HG02852 (cell line): ENCODE measurements around the gene ZNF385C.
A peak's percentile ranks its signal among the peaks of the same experiment; 100 is the strongest.

Experiments used
- ATAC-seq: cut with Tn5 transposase; IDR thresholded peaks from one replicate; pipeline ENCODE4 v1.9.1; 2021; ENCODE audit warnings: mild to moderate bottlenecking, moderate library complexity; ENCODE audit not compliant: unreplicated experiment

The ZNF385C gene

DNA sequence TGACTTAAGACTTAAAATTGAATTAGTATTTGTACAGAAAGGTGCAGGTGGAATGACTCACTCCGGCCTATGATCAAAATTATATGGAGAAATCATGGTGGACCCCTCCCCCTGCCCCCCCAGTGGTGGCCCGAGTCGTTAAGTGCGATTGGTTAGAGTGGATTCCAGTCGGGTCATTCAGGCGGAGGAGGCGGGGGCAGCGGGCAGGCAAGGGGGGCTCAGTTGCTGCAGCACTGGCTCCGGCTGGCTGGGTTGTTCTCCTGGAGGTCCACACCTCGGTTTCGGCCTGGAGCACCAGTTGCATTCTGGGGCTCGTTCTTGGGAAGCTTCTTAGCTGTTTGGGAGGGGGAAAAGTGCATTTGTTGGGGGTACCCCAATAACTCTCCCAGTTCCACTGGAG lies 27.3 kb upstream of the ZNF385C start:
- ATAC-seq: no peak

DNA sequence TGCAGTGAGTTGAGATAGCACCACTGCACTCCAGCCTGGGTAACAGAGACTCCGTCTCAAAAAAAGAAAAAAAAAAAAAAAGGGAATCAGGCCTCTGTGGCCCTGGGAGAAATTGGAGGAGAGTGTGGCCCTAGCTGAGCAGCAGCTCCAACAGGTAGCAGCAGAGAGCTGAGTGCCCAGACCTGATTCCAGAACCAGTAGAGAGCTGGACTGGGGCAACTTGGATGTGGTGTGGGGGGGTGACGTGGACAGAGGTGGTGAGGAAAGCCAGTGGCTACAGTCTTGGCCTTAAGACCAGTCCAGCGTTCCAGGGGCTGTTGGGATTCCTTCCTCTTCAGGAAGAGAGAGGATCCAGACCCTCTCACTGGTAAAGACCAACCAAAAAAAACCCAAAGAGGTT lies 26.0 kb upstream of the ZNF385C start:
- no peak for ATAC-seq

DNA sequence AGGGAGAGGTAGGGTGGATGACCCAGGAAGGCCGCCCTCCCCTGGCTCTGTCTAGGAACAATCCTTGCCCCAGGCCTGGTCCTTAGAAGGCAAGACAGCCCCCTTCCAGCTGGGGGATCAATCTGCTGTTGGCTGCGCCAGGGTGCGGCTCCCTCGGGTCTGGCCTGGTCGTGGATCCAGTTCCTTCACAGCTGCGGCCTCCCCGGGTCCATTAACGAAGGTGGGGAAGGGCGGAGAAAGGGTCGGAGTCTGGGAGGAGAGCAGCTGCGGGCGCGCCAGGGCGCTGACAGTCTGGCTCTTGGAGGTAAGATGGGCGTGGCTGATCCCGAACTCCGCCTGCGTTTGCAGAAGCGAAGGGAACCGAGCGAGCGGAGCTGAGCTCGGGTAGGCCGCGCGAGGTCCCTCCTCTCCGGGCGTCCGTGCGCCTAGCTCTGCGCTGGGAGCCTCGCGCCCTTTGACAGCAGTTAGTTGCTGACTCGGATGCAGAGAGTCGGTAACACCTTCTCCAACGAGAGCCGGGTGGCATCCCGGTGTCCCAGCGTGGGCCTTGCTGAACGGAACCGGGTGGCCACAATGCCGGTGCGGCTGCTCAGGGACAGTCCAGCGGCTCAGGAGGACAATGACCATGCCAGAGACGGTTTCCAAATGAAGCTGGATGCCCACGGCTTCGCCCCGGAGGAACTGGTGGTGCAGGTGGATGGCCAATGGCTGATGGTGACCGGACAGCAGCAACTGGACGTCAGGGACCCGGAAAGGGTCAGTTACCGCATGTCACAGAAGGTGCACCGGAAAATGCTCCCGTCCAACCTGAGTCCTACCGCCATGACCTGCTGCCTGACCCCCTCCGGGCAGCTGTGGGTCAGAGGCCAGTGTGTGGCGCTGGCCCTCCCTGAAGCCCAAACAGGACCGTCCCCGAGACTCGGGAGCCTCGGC lies 24.4 kb upstream of the ZNF385C start, which contains the start of gene HSPB9:
Gene HSPB9 (plus strand): TSS at position 434 of the 933 bp plus-strand sequence. CDS start 47 bp downstream, at position 481.
- ATAC-seq: no peak

DNA sequence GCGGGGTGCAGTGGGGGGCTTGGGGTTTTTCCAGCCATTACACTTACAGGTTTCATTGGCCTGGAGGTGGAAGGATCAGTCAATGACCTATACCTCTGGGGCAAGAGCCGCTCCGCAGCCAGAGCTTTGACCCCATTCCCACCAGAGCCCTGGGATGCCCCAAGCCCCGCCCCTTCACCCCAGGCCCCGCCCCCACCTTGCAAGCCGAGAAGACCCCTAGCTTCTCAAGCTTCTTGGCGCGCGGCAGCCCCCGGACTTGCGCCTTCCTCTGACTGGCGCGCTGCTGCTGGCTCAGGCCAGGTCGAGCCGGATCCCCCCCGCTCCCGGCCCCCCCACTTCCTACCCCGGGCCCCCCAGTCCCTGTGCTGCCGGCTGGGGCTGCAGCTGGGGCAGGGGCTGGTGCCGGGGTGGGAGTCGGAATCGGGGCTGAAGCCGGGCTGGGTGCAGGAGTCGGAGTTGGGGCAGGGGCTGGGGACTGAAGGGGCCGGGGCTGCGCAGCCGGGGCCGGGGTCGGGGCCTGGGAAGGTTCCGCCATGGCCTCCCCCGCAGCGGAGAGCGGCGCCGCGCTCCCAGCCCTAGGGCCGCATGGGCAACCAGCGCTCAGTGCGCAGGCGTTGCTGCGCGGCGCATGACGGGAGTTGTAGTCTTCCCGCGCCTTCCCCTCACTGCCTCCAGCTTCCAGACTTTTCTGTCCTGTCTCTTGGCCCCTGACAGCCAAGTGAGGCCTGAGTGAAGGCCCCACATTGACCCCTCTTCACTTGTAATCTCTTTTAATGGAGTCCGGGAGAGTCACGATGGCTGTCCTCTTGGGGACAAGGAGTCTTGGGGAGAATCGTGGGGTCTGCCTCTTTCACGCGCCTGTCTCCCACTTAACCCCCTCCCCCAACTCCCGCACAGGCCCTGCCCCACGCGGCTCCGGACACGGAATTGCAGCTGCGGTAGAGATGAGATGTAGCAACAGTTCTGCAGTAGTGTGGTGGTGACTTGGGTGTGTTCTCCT lies 22.8 kb upstream of the ZNF385C start, which contains the start of gene KAT2A:
Gene KAT2A (minus strand): TSS at position 598 of the 1,000 bp plus-strand sequence. CDS start 63 bp downstream, at position 535.
- peak; percentile 62 for ATAC-seq

DNA sequence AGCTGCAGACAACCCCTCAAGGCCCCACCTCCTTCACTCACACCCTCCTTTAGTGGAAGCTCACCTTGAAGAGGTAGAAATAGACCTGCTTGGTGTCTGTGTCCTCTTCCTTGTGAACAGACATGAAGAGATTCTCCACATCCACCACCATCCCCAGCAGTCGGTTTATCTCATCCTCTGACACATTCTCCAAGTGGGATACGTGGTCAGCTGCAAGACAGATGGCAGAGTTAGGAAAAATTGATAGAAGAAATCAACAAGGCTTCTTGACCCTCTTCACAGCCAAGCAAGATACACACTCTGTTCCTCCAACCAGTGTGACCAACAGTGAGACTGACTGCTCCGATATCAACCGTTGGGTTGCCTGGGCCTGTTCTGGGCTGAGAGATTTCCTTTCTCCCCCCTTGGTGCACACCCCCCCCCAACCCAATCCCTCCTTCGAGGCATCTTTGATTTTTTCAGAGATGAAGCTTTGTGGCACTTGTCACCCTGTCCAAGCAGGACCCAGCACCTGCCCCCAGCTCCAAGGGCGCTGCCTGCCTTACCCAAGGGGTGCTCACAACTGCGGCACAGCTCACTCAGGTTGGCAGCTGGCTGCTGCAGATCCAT lies 22.0 kb upstream of the ZNF385C start:
- ATAC-seq: no peak

DNA sequence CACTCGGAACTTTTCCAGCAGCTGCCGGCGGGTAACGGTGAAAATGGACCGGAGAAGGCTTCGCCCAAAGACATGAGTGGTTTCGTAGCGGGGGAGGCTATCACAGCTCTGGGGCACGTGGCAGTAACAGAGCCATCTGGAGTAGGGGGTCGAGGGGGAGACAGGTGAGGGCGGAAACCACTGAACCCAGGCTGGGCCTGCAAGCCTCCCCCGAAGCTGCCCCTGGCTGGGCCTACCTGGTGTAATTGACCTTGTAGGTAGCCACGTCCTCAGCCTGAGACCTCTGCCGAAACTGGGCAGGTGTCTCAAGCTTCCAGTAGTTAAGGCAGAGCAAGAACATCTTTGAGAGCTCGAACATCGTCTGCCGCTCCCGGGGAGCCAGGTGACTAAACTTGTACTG lies 21.0 kb upstream of the ZNF385C start:
- ATAC-seq: no peak

DNA sequence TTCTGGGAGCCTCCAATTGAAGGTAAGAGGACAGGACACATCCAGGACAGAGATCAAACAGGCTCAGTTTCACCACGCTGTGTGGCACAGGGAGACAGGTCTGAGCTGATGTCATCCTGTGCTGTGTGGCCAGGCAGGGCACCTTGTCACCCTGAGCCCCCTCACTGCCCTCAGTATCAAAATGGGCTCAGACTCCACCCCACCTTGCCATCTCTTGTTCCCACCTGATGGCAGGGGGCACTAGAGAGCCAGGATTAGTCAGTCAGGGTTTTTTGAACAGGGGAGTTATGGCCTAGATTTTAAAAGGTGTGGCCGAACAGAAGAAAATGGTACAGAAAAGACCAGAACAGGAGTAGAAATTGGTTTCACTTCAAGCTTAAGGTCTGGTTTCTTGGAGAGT lies 20.3 kb upstream of the ZNF385C start:
- ATAC-seq: no peak

DNA sequence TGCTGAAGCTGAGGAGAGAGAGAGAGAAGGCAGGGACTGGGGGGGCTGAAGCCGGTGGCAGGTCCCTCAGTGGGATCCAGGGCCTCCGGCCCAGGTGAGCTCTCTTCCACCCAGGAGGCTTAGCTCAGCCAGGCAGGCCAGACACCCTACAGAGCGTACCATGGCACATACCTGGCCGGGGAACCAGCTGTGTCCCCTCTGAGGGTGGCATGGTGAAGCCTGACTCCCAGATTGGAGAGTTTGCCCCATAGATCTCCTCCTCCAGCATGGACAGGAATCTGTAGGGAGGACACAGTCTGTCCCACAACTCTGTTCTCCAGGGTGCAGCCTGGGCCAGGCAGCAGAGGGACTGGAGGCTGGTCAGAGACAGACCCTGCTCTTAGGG lies 19.8 kb upstream of the ZNF385C start:
- no peak for ATAC-seq

DNA sequence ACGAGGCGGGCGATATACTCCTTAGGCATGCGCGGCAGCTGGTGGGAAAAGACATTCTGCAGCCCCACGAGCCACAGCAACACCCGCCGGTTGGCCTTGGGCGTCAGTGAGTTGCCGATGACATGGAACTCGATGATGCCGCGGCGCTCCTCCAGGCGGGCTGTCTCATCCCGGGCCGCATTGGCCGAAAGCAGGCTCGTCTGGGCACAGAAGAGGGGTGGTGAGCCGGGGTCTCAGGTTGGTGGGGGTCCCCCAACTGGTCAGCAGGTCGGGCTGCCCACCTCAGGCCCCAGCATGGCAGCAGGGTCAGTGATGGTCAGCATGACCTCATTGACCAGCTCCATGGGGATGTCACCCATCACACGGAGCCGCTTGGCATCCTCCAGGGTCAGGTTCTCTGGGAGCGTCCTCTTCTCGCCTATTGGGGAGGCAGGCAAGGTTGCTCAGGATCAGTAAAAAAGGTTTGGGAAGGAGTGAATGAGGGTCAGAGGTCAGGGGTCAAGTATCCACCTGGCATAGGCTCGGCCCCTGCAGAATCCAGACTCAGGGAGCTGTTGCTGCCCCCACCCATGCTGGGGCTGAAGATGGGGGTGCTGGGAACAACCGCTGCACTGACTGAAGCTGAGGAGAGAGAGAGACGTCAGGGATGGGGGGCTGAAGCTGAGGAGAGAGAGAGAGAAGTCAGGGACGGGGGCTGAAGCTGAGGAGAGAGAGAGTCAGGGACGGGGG lies 19.3 kb upstream of the ZNF385C start:
- no peak for ATAC-seq

DNA sequence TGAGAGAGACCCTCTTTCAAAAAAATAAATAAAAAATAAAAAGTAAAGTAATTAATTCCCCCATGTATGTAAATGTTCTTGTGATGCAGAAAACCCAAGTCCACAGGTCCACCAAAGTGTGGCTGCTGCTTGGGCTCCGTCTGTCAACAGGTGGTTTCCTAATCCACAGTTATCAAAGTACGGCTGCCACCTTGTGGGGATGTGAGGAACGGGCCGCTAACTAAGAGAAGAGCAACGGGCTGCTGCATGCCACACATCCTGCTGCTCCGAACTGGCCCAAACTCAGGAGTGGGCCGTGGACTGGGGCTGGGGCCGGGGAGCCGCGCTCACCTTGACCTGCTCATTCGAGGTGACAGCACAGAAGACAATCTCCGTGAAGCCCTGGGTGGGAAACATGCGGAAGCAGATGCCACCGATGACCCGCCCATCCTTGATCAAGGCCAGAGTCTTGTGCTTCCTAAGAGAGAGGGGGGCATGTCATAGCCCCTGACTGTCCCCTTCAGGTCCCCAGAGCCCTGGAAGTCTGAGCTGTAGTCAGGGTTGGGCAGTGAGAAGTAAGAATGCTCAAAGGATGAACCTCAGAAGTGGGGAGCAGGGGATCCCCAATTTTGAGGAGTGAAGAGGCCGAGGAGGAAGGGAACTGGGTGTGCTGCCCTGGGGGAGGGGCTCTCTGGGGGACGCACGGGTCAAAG lies 18.6 kb upstream of the ZNF385C start:
- no peak for ATAC-seq

DNA sequence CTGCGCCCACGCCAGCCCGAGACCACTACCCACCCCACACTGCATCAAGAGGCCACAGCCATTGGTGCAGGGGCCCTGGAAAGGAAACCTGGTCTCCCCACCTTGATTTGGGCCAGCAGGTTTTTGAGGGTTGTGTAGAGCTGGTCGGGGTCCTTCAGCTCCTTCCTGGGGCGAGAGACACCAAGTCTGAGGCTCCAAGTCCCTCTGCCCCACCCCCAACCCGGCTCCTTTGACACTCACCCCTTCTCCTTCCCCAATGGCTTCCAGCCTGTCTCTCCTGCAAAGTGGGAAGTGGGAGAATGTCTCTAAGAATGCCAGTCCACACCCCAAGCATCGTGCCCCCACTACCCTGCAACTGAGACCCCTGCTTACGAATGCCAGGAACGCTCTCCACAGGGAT lies 15.8 kb upstream of the ZNF385C start:
- no peak for ATAC-seq

DNA sequence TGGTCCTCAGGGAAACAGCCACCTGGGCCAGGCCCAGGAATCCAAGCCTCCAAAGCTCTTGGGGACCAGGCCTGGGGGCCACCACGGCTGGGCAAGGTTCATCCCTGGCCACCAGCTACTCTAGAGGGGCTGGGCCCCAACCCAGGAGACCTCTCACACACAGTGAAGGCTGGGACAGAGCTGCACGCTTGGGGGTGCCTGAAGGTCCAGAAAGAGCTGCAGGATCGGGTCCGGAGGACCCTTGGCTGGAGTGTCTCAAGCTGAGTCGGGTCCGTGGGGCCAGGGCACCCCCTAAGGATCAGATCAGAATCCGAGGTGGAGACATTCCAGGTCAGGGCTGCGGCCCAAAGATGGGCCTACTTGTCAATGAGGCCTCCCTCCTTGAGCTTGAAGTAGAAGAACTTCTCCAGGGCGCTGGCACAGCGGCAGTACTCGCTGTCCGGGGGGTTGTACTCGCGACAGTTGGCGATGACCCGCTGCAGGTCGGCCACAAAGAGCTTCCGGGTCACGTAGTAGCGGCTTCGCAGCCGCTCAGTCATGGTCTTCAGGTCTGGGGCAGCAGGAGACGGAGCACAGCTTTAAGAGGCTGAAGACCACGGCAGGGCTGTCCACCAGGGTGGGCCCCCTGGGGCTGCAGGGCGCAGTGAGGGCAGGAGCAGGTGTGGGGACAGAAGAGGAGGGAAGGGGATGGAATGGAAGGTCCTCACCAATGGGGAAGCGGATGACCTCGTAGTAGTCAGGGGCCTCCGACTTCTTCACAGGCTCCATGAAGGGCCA lies 15.2 kb upstream of the ZNF385C start:
- ATAC-seq: no peak

DNA sequence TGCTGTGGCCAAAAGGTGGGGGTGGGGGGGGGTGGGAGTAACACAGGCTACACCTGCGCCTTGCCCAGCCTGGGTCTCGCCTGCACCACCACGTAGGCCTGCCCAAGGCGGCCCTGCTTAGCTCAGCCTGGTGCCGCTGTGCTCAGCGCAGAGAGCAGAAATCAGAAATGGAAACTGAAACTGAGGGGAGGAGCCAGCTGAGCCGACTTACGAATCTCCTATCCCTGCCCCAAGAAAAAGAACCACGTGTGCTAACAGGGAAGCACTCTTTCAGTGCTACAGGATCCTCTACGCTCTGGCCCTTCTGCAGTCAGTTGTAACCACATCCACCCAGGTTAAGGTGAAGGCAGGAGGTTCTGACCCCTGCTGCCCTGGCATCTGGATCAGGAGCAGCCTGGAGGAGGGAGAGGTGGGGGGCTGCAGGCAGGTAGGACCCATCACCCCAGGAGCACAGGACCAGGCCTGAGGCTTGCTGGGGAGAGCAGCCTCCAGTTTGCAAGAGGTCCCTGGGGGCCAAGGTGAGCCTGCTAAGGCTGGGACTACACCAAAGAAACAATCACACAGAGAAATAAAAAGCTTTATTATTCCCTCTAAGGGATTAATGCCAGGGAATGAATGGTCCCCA lies 14.4 kb upstream of the ZNF385C start, which contains the start of gene DHX58:
Gene DHX58 (minus strand): TSS at position 163 of the 625 bp plus-strand sequence. CDS start 822 bp downstream, outside the sequence.
- peak; percentile 65 for ATAC-seq

DNA sequence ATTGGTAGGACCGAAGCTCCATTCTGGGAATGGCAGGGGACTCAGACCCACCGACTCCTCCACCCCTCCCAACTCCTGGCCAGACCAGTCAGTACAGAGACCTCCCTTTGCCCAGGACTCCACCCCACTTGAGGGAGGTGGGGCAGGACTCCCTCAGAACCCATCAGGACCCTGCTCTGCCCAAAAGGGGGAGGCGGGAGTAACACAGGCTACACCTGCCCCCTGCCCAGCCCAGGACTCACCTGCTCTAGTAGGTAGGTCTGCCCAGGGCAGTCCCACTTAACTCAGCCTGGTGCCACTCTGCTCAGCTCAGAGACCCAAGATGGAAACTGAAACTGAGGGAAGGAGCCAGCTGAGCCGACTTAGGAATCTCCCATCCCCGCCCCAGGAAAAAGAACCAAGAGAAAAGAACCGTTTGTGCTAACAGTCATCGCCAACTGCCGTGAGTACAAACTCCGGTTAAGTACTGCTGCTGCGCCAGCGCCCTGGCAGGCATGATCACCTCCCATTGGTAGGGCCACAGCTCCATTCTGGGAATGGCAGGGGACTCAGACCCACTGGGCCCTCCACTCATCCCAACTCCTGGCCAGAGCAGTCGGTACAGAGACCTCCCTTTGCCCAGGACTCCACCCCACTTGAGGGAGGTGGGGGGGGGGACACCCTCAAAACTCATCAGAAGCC lies 13.7 kb upstream of the ZNF385C start:
- ATAC-seq: peak; percentile 14

DNA sequence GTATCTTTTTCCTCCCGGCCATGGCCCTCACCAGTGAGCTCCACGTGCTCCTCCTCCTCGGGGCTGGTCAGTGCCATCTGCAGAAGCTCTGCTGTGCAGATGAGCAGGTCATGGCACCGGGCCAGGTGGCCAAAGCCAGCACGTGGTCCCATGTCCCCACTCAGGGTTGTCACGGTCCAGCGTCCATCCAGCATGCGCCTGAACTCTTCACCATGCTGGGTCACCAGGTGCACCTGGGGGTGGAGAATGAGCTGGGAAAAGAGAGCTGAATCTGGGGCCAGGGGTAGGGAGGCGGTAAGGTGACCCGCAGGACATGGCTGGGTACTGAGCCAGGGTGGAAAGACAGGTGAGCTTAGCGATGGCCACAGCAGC lies 13.0 kb upstream of the ZNF385C start:
- no peak for ATAC-seq

DNA sequence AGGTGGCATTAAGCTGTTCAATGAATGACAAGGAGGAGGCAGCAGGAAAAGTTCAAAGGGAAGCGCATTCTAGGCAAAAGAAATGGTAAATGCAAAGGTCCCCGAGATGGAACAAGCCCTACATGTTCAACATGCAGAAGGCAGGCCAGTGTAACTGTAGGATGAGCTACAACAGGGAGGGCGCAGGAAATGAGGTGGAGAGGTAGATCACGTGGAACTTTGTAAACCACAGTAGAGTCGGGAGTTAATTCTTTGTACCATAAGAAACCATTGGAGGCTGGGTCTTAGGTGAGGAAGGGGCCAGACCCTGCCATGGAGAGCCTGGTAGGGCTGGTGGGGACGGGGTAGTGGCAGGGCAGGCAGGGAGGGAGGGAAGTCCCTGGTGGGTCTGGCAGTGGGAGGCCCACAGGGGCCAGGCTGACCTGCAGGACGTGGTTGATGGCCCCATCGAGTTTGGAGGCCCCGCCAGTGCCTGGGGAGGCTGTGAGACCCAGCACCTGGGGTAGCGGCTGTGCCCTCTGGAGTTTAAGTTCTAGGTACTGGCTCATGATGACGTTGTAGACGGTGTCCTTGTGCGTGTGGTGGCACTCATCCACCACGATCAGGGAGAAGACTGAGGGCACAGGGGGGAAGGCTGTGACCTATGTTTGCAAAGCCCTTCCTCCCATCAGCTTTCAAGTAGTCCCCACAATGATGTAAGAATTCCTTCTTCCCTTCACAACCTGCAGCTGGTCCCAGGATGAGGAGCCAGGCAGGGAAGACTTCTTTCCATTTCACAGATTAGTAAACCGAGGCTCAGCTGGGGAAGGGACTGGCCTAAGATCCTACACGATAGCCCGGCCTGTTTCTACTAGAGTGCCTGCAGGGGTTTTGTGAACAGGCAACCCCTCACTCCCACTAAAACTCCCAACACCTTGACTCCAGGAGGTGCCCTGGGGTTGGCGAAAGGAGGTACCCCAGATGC lies 12.3 kb upstream of the ZNF385C start:
- no peak for ATAC-seq

DNA sequence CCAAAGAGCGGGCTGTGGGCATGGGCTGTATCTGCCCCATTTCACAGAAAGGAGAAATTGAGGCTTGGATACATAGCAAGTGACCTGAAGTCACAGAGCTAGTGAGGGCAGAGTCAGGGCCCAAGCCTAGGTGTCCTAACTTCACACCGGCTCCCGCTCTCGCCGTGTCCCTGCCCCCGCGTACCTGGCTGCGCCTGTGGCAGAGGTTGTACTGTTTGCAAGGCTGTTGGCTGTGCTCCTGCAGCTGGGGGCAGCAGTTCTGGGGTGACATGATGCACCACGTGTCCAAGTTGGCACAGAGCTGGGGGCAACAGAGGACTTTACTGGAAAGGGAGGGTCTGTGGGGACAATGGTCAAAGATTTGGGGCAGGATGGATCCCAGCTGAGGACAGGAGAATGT lies 10.8 kb upstream of the ZNF385C start:
- no peak for ATAC-seq
